ENCODE results near the gene ZNHIT2. TPM values are rescaled to one million over a fixed set of nuclear protein-coding genes. Genes with fewer than 3 reads are reported as not detected.

ZNHIT2 gene
- total RNA-seq, 1 donor from 2014 or later, result 8.1 TPM

DNA sequence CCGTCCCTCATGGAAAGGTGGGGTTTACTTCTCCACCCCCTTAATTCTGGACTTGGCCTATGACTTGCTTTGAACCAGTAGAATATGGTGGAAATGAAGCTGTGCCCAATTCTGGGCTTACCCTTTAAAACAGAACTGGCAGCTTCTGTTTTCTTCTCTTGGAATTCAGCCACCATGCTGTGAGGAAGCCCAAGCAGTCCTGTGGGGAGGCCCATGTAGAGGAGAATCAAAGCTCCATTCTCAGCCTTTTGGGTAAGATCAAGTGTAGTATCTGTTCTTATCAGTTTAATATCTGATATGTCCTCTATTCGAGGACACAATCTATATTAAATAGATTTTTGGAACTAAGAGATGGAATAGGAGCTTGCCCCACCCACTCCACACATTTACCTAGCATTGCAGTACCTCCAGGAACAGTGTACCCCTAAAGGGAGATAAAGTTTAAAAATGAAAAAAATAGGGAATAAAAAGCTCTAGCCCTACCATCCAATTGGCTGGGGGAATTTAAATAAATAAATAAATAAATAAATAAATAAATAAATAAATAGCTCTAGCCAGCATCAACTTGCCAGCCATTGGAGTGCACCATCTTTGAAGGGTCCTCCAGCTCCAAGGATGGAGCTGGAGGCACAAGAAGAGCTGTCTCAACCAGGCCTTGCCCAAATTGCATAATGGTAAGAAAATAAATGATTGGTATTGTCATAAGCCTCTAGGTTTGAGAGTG is 30.0 kb upstream of the ZNHIT2 start:
- H2AFZ ChIP-seq (ENCODE audit: low read depth, low read length), result no peak overlapping the region
- H3K9me3 ChIP-seq (ENCODE audit: insufficient read depth, low read depth, low read length), result no peaks in the 10 kb centered on the region
- peaks cover 13% of the 10 kb centered on the region for H3K27me3 Mint-ChIP-seq (ENCODE audit: low read depth, unreplicated experiment)
- no peaks in the 10 kb centered on the region for H3K36me3 ChIP-seq (ENCODE audit: insufficient read depth, low read length)
- DNase-seq (ENCODE audit: low read depth) (no peak), FAIRE-seq (no peak)
- no peak overlapping the region for H3K4me3 Mint-ChIP-seq (ENCODE audit: unreplicated experiment)
- no peaks in the 10 kb centered on the region for H4K20me1 ChIP-seq (ENCODE audit: insufficient read depth, low read length)
- no peaks in the 10 kb centered on the region for H3K36me3 Mint-ChIP-seq (ENCODE audit: low read depth, unreplicated experiment)
- H3K9ac ChIP-seq (ENCODE audit: low read length), result no peak overlapping the region
- no peaks in the 10 kb centered on the region for H3K79me2 ChIP-seq (ENCODE audit: insufficient read depth, low read length)
- no peak for TF ChIP-seq EZH2 (IDR thresholded peaks at IDR 0.05; ENCODE audit: insufficient read depth, low read length)
- TF ChIP-seq, protein P1, sequence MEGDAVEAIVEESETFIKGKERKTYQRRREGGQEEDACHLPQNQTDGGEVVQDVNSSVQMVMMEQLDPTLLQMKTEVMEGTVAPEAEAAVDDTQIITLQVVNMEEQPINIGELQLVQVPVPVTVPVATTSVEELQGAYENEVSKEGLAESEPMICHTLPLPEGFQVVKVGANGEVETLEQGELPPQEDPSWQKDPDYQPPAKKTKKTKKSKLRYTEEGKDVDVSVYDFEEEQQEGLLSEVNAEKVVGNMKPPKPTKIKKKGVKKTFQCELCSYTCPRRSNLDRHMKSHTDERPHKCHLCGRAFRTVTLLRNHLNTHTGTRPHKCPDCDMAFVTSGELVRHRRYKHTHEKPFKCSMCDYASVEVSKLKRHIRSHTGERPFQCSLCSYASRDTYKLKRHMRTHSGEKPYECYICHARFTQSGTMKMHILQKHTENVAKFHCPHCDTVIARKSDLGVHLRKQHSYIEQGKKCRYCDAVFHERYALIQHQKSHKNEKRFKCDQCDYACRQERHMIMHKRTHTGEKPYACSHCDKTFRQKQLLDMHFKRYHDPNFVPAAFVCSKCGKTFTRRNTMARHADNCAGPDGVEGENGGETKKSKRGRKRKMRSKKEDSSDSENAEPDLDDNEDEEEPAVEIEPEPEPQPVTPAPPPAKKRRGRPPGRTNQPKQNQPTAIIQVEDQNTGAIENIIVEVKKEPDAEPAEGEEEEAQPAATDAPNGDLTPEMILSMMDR (IDR thresholded peaks at IDR 0.05; ENCODE audit: insufficient read depth, low read depth, low read length), result no peak
- H3K4me1 ChIP-seq (ENCODE audit: insufficient read depth, low read length), result peaks cover 13% of the 10 kb centered on the region
- H3K4me1 Mint-ChIP-seq (ENCODE audit: low read depth, unreplicated experiment), result peaks cover 14% of the 10 kb centered on the region
- H3K27ac ChIP-seq (ENCODE audit: low read depth, low read length), result no peak overlapping the region
- no peak overlapping the region for H3K27ac Mint-ChIP-seq (ENCODE audit: unreplicated experiment)
- H3K4me2 ChIP-seq (ENCODE audit: low read length), result no peak overlapping the region
- H3K4me3 ChIP-seq (ENCODE audit: insufficient read depth, low read depth, low read length), result no peak overlapping the region
- H3K9me3 Mint-ChIP-seq (ENCODE audit: unreplicated experiment), result no peaks in the 10 kb centered on the region
- H3K27me3 ChIP-seq (ENCODE audit: insufficient read depth, low read length), result peaks cover 2% of the 10 kb centered on the region

- Mint-ChIP-seq H3K4me3 (ENCODE audit: unreplicated experiment) (no peak overlapping the region), H3K4me1 (ENCODE audit: low read depth, unreplicated experiment) (no peaks in the 10 kb centered on the region), H3K27me3 (ENCODE audit: low read depth, unreplicated experiment) (peaks cover 26% of the 10 kb centered on the region), H3K27ac (ENCODE audit: unreplicated experiment) (no peak overlapping the region), H3K36me3 (ENCODE audit: low read depth, unreplicated experiment) (no peaks in the 10 kb centered on the region), H3K9me3 (ENCODE audit: unreplicated experiment) (no peaks in the 10 kb centered on the region)
- no peak overlapping the region for H3K4me2 ChIP-seq (ENCODE audit: low read length)
- H3K9ac ChIP-seq (ENCODE audit: low read length), result no peak overlapping the region
- H3K4me3 ChIP-seq (ENCODE audit: insufficient read depth, low read depth, low read length), result no peak overlapping the region
- FAIRE-seq, result no peak
- H3K36me3 ChIP-seq (ENCODE audit: insufficient read depth, low read length), result no peaks in the 10 kb centered on the region
- no peaks in the 10 kb centered on the region for H4K20me1 ChIP-seq (ENCODE audit: insufficient read depth, low read length)
- no peak for DNase-seq (ENCODE audit: low read depth)
- H3K27me3 ChIP-seq (ENCODE audit: insufficient read depth, low read length), result peaks cover 7% of the 10 kb centered on the region
- no peak overlapping the region for H2AFZ ChIP-seq (ENCODE audit: low read depth, low read length)
- no peak overlapping the region for H3K27ac ChIP-seq (ENCODE audit: low read depth, low read length)
- no peaks in the 10 kb centered on the region for H3K79me2 ChIP-seq (ENCODE audit: insufficient read depth, low read length)
- no peaks in the 10 kb centered on the region for H3K4me1 ChIP-seq (ENCODE audit: insufficient read depth, low read length)
- no peaks in the 10 kb centered on the region for H3K9me3 ChIP-seq (ENCODE audit: insufficient read depth, low read depth, low read length)
- TF ChIP-seq, protein P1 (IDR thresholded peaks at IDR 0.05; ENCODE audit: insufficient read depth, low read depth, low read length), result no peak
- TF ChIP-seq EZH2 (IDR thresholded peaks at IDR 0.05; ENCODE audit: insufficient read depth, low read length), result no peak
Observed at GRCh38 chr11:65141896-65142494, 24.5 kb upstream of the ZNHIT2 start.

Measured in astrocyte (in vitro differentiated cells and primary cell).